Middle frontal gyrus (tissue), 1 donor: ENCODE results near the gene UNC5B.

ENCODE experiments used
- DNase-seq: peaks from one replicate; pipeline ENCODE4 v3.0.0-alpha.2; 2015; ENCODE audit warnings: low spot score; ENCODE audit errors: extremely low spot score

UNC5B gene

GRCh38 chr10:71222601-71223346, 10.4 kb downstream of the UNC5B start:
- no peak for DNase-seq

- no peak for DNase-seq
Observed at GRCh38 chr10:71223347-71224058, 11.1 kb downstream of the UNC5B start.

- DNase-seq, result peak; percentile 53
Observed at GRCh38 chr10:71225291-71226058, 13.1 kb downstream of the UNC5B start.

GRCh38 chr10:71228875-71229675, 16.7 kb downstream of the UNC5B start:
- no peak for DNase-seq

- no peak for DNase-seq
Observed at GRCh38 chr10:71229726-71230655, 17.6 kb downstream of the UNC5B start.

GRCh38 chr10:71230656-71231025, 18.3 kb downstream of the UNC5B start:
- no peak for DNase-seq

- no peak for DNase-seq
Observed at GRCh38 chr10:71231206-71231605, 18.8 kb downstream of the UNC5B start.

GRCh38 chr10:71232089-71232998, 20.0 kb downstream of the UNC5B start:
- peak; percentile 88 for DNase-seq

GRCh38 chr10:71233482-71233892, 21.1 kb downstream of the UNC5B start:
- no peak for DNase-seq

- DNase-seq, result no peak
Observed at GRCh38 chr10:71234004-71234894, 21.9 kb downstream of the UNC5B start.

GRCh38 chr10:71234970-71235685, 22.8 kb downstream of the UNC5B start:
- no peak for DNase-seq

GRCh38 chr10:71235808-71236207, 23.4 kb downstream of the UNC5B start:
- no peak for DNase-seq

- DNase-seq, result no peak
Observed at GRCh38 chr10:71236286-71236685, 23.9 kb downstream of the UNC5B start.

GRCh38 chr10:71236822-71237682, 24.7 kb downstream of the UNC5B start:
- DNase-seq, result no peak

GRCh38 chr10:71237843-71238623, 25.7 kb downstream of the UNC5B start:
- no peak for DNase-seq

GRCh38 chr10:71238626-71239025, 26.3 kb downstream of the UNC5B start:
- no peak for DNase-seq
